Common myeloid progenitor, CD34-positive (primary cell): ENCODE data around the gene SHKBP1.
"Not testable (repeated sequence)": the region's sequence is repeated elsewhere in the genome, so short reads cannot be mapped to it uniquely, and the experiment has no call there.

ENCODE experiments used
- CTCF ChIA-PET: fragments of 350-600 bp; sonication (Branson Sonifier 250); formaldehyde crosslinking; loops from one replicate; lab custom pipeline; 2021; ENCODE audit warnings: antibody characterized with exemption; lab: Charles Lee
- POLR2A ChIA-PET: fragments of 350-600 bp; sonication (Branson Sonifier 250); formaldehyde crosslinking; loops from one replicate; lab custom pipeline; 2021; ENCODE audit warnings: antibody characterized with exemption; lab: Charles Lee
- DNase-seq, 3 donors: peaks; one replicate each; pipeline versions ENCODE4 v3.0.0 to v3.0.0-alpha.2; 2013
- H3K27ac ChIP-seq, 2 experiments: 1 replicate in 1 of 2; 2 replicates in 1 of 2; pipeline ENCODE4 v1.7.0; 2013; ENCODE audit warnings: inconsistent platforms in 2 of 2, low read length in 2 of 2, mild to moderate bottlenecking in 2 of 2, low read depth in 1 of 2, moderate library complexity in 1 of 2; ENCODE audit not compliant: severe bottlenecking in 2 of 2, insufficient read depth in 1 of 2, poor library complexity in 1 of 2
- H3K27me3 ChIP-seq, 5 experiments: replicated peaks in 2 of 5; 1 replicate in 3 of 5; 2 replicates in 2 of 5; pipeline versions ENCODE4 v1.6.1 to v1.7.0; 2013; ENCODE audit warnings: low read length in 4 of 5, mild to moderate bottlenecking in 2 of 5, moderate library complexity in 2 of 5, inconsistent platforms in 1 of 5; ENCODE audit not compliant: insufficient read depth in 5 of 5, control insufficient read depth in 4 of 5
- H3K36me3 ChIP-seq, 4 experiments: 1 replicate in 2 of 4; 2 replicates in 2 of 4; pipeline versions ENCODE4 v1.6.1 to v1.7.0; 2013; ENCODE audit warnings: low read length in 3 of 4, control low read depth in 1 of 4, mild to moderate bottlenecking in 1 of 4; ENCODE audit not compliant: control insufficient read depth in 4 of 4, insufficient read depth in 4 of 4
- H3K4me1 ChIP-seq, 4 experiments: 1 replicate in 3 of 4; 2 replicates in 1 of 4; pipeline versions ENCODE4 v1.6.1 to v1.7.1; 2013; ENCODE audit warnings: low read length in 3 of 4, mild to moderate bottlenecking in 3 of 4, control low read depth in 1 of 4, inconsistent platforms in 1 of 4, moderate library complexity in 1 of 4; ENCODE audit not compliant: control insufficient read depth in 4 of 4, insufficient read depth in 4 of 4; ENCODE audit errors: control extremely low read depth in 1 of 4
- H3K4me3 ChIP-seq, 7 experiments: 1 replicate in 4 of 7; 2 replicates in 3 of 7; pipeline versions ENCODE4 v1.5.1 to v1.7.0; 2013; ENCODE audit warnings: mild to moderate bottlenecking in 7 of 7, low read length in 6 of 7, moderate library complexity in 6 of 7, inconsistent platforms in 2 of 7, low read depth in 2 of 7, control low read depth in 1 of 7; ENCODE audit not compliant: insufficient read depth in 4 of 7, control insufficient read depth in 1 of 7; ENCODE audit errors: extremely low read depth in 1 of 7
- H3K9me3 ChIP-seq, 5 experiments: 1 replicate in 4 of 5; 2 replicates in 1 of 5; pipeline versions ENCODE4 v1.6.1 to v1.7.1; 2013; ENCODE audit warnings: low read length in 4 of 5, mild to moderate bottlenecking in 2 of 5, inconsistent platforms in 1 of 5, low read depth in 1 of 5, moderate library complexity in 1 of 5; ENCODE audit not compliant: control insufficient read depth in 4 of 5, insufficient read depth in 2 of 5; ENCODE audit errors: control extremely low read depth in 1 of 5
- WGBS: methylation state at CpG from one replicate; pipeline ENCODE4 v1.1.5; 2013; ENCODE audit not compliant: insufficient coverage; 5-methylcytosine and 5-hydroxymethylcytosine counted together

Gene SHKBP1

DNA sequence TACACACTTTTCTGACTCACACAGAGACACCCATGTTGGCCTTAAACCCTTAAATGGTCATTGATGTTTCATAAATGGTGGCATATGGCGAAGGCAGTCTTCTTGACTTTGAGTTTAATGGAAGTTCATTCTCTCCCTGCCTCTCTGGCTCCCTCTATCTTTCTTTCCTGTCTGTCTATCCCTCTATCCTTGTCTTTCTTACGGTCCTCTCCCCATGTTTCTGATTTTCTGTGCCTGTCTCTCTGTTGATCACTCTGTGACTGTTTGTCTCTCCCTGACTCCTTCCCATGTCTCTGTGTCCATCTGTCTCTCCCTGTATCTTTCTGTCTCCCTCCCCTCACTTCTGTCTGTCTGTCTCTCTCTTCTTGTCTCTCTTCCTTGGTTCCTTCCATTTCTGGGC lies 43.2 kb upstream of the SHKBP1 start:
- no peak for DNase-seq

GRCh38 chr19:40534148-40534547 lies 42.5 kb upstream of the SHKBP1 start:
- no peaks in the 10 kb centered on the region for H3K36me3 ChIP-seq
- no peak overlapping the region for H3K4me3 ChIP-seq
- peaks cover 0 to 41% (median 13%) of the 10 kb centered on the region in 5 experiments for H3K27me3 ChIP-seq
- CTCF ChIA-PET, result interaction anchor here (0.9 to 1.7 kb wide), 2 partner anchors 20 to 69 kb away, joined by 3 read pairs; no protein-coding TSS in a partner anchor
- H3K4me1 ChIP-seq, result peaks cover 0 to 11% (median 8%) of the 10 kb centered on the region in 4 experiments
- no peak overlapping the region for H3K27ac ChIP-seq
- WGBS, result 100% methylated on average over 4 of the region's 4 CpGs
- POLR2A ChIA-PET, result no interaction called here
- peaks cover 0 to 10% (median 0%) of the 10 kb centered on the region in 5 experiments for H3K9me3 ChIP-seq
- no peak for DNase-seq

More for the DNA sequence above, 43.2 kb upstream of the SHKBP1 start:
- Histone ChIP-seq H3K27me3 (peaks cover 0 to 41% (median 13%) of the 10 kb centered on the region in 5 experiments), H3K36me3 (no peaks in the 10 kb centered on the region), H3K4me3 (no peak overlapping the region), H3K9me3 (peaks cover 0 to 10% (median 0%) of the 10 kb centered on the region in 5 experiments), H3K27ac (no peak overlapping the region), H3K4me1 (peaks cover 0 to 11% (median 8%) of the 10 kb centered on the region in 4 experiments)
- ChIA-PET CTCF (interaction anchor here (0.9 to 2.5 kb wide), 3 partner anchors 8 to 21 kb away, joined by 3 to 14 read pairs (median 3); no protein-coding TSS in a partner anchor), POLR2A (interaction anchor here (1.4 kb wide), 1 partner anchor 10 kb away, joined by 4 read pairs; no protein-coding TSS in a partner anchor)
- WGBS, result 62% methylated on average over 1 of the region's 2 CpGs

DNA sequence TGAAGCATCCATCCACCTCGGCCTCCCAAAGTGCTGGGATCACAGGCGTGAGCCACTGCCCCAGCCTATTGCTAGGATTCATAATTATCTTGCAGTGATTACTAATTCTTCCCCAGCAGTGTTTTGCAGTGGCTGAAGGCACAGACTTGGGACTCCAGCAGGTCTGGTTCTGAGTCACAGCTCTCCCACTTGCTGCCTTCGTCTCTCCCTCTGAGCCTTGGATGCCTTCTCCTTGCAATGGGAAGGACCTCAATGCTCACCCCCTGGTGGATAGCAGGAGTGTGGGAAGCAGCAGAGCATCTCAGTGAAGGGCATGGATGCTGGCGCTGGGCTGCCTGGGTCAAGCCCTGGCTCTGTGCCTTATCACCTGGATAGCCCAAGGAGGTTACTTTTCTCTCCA lies 37.6 kb upstream of the SHKBP1 start:
- Histone ChIP-seq H3K27me3 (peaks cover 0 to 6% (median 3%) of the 10 kb centered on the region in 5 experiments), H3K9me3 (peaks cover 0 to 4% (median 0%) of the 10 kb centered on the region in 5 experiments), H3K4me1 (no peaks in the 10 kb centered on the region), H3K36me3 (no peaks in the 10 kb centered on the region), H3K27ac (no peak overlapping the region), H3K4me3 (no peak overlapping the region)
- DNase-seq, result no peak
- POLR2A ChIA-PET, result no interaction called here
- WGBS, result 86% methylated on average over 4 of the region's 4 CpGs
- CTCF ChIA-PET, result no interaction called here

DNA sequence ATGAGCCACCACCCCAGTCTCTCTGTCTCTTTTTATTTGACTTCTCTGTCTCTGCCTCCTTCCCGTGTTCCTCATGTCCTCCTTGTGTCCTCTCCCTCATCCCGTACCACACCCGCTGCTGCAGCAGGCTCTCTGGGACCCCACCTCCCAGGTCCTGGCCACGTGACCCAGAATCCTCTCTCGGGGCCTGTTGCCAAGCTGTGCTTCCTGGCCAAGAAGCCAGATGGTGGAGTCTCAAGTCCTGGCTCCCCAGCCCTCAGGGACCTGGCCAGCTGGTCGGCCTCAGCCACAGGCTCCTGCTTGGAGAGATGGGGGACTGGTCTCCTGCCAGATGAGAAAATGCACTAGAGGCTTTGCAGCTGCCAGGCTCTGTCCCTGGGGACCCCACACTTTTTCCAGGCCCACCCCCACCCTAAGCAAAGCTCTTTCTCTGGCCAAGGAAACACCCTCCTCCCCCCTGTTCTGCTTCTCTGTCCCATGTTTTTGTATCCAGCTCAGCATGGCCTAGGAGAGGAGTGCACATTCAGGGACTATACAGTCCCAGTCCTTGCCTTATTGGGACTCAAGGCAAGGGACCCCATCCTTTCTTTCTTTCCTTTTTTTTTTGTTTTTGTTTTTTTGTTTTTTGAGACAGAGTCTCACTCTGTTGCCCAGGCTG lies 34.3 kb upstream of the SHKBP1 start:
- 93% methylated on average over 6 of the region's 6 CpGs for WGBS
- ChIA-PET POLR2A (no interaction called here), CTCF (interaction anchor here (0.9 to 1.9 kb wide), 5 partner anchors 9 to 78 kb away, joined by 3 to 14 read pairs (median 3); no protein-coding TSS in a partner anchor)
- no peak overlapping the region for H3K27ac ChIP-seq
- H3K4me1 ChIP-seq, result no peaks in the 10 kb centered on the region
- peaks cover 0 to 6% (median 0%) of the 10 kb centered on the region in 5 experiments for H3K27me3 ChIP-seq
- peaks cover 0 to 7% (median 0%) of the 10 kb centered on the region in 5 experiments for H3K9me3 ChIP-seq
- no peak for DNase-seq
- H3K36me3 ChIP-seq, result no peaks in the 10 kb centered on the region
- H3K4me3 ChIP-seq, result no peak overlapping the region

DNA sequence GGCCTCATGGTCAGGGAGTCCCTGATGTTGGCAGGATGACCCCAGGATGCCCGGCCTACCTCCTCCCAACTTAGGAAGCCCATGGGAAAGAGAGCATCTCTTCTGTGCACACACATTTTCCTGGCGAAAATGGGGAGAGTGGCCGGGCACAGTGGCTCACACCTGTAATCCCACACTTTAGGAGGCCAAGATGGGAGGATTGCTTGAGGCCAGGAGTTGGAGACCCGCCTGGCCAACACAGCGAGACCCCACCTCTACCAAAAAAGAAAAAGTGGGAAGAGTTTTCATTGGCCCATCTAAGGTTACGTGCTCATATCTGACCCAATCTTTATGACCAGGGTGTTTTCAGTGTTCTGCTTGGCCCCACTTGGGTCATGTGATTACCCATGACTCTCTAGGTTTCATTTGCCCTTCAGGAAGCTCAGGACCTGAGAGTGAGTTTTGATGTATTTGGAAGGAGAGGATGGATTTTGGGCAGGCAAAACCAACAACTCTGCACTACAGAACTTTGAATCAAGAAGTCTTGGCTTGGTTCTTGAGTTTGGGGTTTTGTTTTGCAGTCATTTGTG lies 33.6 kb upstream of the SHKBP1 start:
- no peaks in the 10 kb centered on the region for H3K36me3 ChIP-seq
- H3K27ac ChIP-seq, result no peak overlapping the region
- POLR2A ChIA-PET, result no interaction called here
- CTCF ChIA-PET, result interaction anchor here (0.9 to 1.1 kb wide), 2 partner anchors 13 to 56 kb away, joined by 3 to 4 read pairs; no protein-coding TSS in a partner anchor
- no peak for DNase-seq
- H3K4me3 ChIP-seq, result no peak overlapping the region
- H3K27me3 ChIP-seq, result peaks cover 0 to 6% (median 2%) of the 10 kb centered on the region in 5 experiments
- 91% methylated on average over 4 of the region's 6 CpGs for WGBS
- no peaks in the 10 kb centered on the region for H3K4me1 ChIP-seq
- H3K9me3 ChIP-seq, result peaks cover 0 to 7% (median 0%) of the 10 kb centered on the region in 5 experiments

DNA sequence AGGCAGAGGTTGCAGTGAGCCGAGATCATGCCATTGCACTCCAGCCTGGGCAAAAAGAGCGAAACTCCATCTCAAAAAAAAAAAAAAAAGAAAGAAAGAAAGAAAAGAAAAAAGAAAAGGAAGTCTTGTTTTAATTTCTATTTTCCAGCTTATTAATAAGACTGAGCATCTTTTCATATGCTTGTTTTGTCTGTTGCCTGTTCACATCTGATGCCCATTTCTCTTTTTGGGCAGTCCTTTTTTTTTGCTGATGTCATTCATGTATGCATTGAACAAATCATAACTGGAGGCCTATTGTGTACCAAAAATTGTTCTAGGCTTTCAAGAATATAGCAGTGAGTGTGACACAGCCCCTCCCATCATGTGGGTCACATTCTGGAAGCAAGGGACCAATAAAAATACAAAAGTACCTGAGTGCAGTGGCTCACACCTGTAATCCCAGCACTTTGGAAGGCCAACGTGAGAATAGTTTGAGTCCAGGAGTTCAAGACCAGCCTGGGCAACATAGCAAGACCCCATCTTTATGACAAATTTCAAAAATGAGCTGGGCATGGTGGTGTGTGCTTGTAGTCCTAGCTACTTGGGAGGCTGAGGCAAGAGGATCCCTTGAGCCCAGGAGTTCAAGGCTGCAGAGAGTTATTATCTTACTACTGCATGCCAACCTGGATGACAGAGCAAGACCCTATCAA lies 30.4 kb upstream of the SHKBP1 start:
- WGBS, result 88% methylated on average over 1 of the region's 3 CpGs
- H3K4me3 ChIP-seq, H3K9me3 ChIP-seq, POLR2A ChIA-PET, H3K36me3 ChIP-seq, DNase-seq, H3K4me1 ChIP-seq, H3K27ac ChIP-seq: not testable (repeated sequence)
- CTCF ChIA-PET, result interaction anchor here (0.5 kb wide), 1 partner anchor 317 kb away, joined by 4 read pairs; no protein-coding TSS in a partner anchor
- peaks cover 2 to 15% (median 12%) of the 10 kb centered on the region in 5 experiments for H3K27me3 ChIP-seq
